Amygdala (tissue), 56 donors: ENCODE data around the gene PDZD2.
"Not testable (repeated sequence)": the region's sequence is repeated elsewhere in the genome, so short reads cannot be mapped to it uniquely, and the experiment has no call there.

Source experiments
- DNase-seq, 56 donors: peaks; one replicate each; lab custom pipeline; 2025; lab: John Stamatoyannopoulos, UW

PDZD2 gene

DNA sequence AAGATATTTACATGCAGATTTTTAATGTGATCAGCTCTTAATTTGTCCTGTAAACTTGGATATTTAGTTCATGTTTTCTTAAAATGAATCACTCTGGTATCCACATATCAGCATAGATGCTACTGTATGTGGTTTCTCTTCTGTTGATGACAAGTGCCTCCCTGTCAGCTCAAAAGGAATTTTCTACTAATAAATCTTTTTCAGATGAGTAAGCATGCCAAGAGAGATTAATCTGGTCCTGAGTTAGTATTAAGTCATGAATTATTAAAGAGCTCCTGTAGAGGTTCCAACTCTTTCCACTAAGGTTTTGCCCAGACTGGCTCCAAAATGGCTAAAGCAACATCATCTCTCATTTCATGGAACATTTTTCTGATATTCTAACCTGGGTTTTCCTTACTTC lies 406.0 kb downstream of the PDZD2 start:
- DNase-seq: no peak

DNA sequence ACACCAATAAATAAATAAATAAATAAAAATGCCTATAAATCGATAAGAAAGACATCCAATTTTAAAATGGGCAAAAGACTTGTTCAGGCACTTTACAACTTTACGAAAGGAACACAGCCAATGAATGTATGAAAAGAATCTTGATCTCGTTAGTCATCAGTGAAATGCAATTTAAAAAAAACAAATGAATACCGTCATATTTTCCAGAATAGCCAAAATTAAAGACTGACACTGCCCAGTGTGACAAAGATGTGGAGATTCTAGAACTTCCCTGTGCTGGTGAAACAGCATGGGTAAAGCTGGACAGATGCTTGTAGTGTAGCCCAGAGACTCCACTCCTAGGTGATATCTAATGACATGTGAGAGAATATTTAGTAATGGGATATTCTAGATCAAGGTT lies 408.1 kb downstream of the PDZD2 start:
- no peak for DNase-seq

DNA sequence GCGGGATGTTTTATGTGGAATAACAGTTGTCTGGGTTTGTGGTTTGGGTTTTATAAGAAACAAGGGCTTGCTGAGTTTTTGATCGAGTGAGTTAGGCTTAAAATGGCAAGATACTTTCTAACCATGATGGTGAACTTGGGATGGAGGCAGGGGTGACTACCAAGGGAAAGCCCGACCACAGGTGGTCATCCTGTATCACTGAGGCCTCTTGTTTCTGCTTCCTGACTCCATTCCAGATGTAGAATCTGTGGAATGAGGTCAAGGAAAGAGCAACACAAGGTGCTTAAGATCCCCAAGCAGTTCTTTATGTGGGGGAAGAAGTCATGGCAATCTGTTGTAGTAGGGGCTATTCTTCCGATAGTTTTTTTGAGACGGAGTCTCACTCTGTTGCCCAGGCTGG lies 412.9 kb downstream of the PDZD2 start:
- no peak for DNase-seq

DNA sequence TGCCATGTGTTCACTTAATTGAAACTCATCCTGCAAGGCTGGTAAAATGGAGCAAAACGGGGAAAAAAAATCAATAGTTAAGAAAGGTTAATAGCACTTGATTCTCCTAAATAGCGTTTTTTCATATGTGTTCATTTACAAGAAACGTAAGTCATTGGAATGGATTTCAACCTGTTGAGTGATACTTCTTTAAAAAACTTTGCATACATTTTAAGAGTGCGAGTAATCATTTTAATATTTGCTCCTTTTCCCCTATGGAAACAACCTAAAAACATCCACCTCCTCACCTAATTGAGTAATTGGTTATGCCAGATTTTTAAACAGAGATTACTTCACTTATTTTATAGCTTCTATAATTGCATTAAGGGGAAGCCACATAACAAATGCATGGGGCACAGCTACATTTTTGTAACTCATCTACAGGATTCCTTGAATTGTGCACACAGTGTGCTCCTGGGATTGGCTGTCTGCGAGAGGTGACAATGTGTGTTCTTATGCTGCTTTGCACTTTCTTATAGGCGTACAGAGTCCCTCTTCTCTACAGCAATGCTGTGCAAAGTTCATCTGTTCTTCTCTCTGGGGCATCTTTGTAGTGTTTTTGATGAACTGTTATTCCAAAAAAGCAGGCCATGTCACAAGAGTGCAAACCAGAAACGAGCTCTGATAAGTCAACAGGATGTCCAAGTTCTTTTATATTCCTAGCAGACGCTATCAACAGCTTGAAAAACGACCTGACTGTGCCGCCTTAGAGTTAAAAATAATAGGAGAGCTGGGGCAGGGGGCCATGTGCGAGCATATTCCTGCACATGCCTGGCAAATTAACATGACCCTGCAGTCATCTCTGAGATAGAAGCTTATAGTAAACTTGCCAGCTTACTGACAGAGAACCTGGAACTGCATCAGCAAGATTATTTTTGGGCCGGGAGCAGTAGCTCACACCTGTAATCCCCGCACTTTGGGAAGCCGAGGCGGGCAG lies 417.2 kb downstream of the PDZD2 start:
- no peak for DNase-seq

DNA sequence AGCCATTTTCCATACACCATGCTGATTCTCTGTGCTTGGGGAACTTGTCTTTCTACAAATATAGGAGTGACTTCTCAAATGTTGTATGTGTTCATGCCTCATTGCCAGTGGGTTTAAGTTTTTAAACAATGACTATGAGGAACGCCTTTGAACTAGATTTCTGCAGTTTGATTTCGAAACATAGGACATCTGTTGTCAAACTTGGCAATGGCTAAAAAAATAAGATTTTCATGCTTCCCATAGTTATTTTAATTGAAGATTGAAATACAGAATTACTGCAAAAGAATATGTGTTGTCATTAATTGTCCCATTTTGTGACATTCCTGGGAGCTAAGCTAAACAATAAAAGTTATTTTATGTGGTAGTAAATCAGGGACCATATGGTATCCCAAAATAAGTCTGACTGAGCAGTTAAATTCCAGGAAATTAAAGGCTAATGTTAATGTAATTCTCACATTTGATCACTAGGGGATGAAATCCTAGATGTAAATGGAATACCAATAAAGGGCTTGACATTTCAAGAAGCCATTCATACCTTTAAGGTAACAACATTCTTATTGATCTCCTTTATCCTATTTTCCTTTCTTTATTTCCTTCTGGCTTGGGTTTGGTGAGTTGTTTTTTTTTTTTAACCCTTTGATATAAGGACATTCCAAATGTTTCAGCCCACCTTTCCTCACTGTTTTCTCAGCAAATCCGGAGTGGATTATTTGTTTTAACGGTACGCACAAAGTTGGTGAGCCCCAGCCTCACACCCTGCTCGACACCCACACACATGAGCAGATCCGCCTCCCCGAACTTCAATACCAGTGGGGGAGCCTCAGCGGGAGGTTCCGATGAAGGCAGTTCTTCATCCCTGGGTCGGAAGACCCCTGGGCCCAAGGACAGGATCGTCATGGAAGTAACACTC lies 418.5 kb downstream of the PDZD2 start:
- no peak for DNase-seq

DNA sequence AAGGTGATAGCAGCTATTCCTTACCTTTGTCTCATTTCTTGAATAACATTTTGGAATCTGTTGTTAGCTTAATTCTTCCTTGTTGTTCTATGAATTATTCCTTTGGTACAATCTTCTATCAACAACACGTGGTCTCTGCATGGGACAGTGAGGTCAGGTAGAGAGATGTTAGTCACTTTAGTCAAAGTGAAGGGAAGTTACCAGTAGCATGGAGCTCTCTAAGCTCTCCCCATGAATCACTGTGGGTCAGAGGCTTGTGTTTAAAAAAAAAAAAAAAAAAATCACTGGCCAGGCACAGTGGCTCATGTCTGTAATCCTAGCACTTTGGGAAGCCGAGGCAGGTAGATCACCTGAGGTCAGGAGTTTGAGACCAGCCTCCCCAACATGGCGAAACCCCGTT lies 419.2 kb downstream of the PDZD2 start:
- no peak for DNase-seq

DNA sequence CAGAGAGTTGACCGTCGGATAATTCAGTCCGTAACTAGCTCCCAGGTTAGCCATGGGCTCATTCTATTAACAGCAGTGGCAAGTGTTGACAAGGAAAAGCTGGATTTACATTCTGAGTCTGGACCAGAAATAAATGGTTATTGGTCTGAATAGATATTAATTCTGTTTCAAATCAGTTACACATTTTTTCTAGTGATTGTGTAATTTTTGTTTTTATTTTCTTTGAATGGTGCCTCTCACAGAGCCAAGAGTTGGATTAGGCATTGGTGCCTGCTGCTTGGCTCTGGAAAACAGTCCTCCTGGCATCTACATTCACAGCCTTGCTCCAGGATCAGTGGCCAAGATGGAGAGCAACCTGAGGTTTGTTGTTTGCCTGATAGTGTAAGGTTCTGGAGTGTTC lies 420.1 kb downstream of the PDZD2 start:
- no peak for DNase-seq

DNA sequence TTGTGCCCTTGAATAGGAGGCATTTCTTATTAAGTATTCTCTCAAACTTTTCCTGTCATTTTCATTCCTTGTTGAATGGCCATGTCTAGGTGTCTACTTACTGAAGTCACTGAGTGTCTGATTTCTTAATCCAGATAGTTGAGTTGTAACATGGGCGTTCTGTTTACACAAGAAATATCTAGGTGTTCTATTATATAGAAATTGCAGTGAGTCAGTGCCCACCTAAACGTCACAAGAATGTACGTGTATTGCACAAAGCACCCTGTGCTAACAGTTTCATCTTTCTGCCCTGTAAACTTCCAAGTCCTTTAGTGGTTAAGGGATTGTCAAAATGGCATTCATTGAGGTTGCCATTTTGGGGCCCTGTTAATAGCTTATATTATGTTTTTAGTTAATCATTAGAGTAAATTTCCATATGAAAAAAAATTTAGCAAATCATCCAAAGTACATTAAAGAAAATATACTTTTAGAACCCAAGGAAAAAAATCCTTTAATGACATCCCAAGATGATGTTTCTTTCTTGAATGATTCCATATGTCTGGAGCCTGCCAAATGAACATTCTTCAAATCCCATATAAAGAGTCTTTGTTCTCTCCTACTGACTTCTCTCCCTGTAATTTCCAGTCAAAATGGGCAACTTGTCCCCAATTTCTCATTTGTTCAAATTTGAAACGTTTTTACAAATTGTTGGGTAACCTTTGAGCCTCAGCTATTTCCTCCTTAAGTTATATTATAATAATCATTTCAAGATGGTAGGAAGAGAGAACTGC lies 421.0 kb downstream of the PDZD2 start:
- DNase-seq: no peak

DNA sequence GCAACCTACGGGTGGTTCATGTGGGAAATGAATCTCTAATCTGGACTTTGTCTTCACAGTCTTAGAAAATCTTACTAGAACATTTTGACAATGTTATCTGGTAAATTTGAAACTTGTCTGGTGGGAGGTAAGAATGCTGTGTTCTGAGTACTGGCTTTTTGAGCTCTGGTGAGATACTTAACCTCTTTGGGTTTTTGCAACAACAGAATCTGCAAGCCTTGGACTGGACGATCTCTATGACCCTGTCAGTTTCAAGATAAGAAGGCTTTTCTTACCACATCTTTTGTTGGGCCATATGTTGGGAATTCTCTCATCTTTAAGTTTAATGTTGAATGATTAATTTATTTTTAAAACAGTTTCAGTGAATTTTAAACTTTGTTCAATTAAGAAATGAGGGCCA lies 422.3 kb downstream of the PDZD2 start:
- no peak for DNase-seq

DNA sequence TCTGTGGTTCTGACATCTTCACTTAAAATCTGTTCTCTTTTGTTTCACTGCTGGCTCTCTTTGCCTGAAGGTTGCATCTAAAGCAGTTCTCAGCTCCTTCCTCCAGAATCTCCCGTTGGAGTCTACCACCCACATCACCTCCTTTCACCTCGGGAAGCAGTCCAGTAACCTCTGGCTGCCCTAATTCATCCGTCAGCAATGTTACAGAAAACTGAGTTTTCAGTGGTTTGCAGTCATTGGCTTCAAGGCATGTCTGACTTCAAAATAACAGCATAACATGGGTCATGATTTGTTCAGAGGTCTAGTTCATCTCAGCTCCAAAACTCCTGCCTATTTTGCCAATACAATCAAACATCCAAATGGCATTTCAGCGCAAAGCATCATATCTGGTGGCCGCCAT lies 427.5 kb downstream of the PDZD2 start:
- DNase-seq: no peak

DNA sequence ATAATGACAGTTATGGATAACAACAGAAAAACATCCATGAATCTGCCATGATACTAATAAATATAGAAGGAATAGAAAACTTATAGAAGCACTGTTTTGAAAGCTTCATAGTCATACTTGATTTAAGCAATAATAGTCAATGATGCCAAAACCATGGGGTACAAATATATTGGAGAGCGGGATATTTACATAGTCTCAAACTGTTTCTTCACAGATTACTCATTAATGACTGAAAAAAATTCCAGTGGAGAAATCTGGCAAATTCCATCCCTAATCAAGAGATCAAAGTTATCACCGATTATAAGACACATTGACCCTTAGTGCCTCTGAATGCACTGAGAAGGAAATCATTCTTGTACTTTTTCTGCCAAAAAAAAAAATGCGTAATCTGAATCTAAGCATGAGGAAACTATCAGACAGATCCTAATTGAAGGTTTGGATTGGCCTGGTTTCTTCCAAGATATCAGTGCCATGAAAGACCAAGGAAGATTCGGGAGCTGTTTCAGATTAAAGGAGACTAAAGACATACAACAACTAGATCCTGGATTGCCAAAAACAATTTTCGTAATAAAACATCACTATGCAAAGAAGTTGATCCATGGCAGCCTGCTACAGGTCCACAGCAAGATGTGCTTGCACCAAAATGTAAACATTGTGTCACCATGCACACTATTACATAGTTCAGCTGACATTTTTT lies 429.0 kb downstream of the PDZD2 start:
- no peak for DNase-seq

DNA sequence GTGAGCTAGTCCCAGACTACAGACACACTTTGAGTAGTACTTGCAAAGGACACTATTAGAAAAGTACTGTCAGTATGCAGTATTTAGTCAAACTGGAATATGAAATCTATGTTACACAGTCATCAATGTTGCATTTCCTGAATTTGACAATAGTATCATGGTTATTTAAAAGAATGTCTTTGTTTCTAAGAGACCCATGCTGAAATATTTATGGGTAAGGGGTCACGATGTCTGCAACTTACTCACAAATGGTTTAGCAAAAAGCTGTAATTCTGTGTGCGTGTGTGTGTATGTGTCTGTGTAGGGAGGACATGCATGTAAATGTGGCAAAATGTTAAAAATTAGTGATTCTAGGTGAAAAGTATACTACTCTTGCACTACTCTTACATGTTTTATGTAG lies 429.6 kb downstream of the PDZD2 start:
- DNase-seq: no peak

DNA sequence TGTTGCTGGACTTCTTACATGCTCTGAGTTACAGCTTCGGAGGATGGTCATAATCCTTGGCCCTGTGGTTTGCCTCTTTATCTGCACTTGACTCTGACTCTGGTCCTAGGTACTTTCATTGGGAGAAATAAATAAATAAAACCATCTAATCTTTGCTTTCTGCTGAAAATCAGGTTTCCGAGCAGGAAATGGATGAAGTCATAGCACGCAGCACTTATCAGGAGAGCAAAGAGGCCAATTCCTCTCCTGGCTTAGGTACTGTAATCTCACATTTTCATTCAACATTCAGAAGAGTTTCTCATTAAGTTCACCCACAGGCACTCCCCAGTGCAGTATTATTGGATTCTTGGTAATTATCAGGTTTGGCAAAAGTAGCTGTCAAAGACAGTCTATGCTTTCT lies 430.5 kb downstream of the PDZD2 start:
- no peak for DNase-seq

DNA sequence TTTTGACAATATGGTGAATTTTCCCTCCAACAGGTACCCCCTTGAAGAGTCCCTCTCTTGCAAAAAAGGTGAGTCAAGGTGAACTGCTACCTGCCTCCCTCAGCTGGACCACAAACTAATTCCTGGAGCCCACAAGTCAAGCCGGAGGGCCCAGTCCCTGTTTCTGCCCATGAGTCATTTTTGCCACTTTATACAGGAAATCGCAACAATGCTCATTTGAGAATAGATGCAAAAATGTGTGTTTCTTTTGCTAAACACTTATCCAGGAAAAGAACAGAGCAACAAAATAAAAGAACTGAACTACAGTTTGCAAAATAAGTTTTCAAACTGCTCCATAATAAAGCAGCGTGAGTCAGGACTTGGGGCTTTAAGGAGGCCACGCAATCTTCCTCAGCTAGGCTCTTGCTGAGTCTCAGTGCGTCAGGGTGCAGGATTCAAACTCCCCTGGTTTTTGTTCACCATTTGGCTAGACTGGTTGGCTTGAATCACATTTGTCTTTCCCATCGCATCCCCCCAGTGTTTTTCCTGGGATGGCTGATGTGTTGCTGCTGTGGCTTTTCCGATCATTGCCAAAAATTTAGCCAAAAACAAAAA lies 432.5 kb downstream of the PDZD2 start:
- no peak for DNase-seq

DNA sequence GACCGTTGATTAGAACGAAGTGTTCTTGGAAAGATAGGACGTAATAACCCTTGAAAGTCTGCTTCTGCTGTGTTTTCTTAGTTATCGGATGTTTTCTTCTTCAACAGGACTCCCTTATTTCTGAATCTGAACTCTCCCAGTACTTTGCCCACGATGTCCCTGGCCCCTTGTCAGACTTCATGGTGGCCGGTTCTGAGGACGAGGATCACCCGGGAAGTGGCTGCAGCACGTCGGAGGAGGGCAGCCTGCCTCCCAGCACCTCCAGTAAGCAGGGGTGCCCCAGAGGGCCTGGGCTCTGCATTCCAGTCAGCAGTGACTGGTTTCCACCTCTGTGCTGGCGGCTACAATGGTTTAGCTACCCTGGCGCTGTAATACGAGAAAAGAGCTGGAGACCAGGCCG lies 433.1 kb downstream of the PDZD2 start:
- DNase-seq: no peak

DNA sequence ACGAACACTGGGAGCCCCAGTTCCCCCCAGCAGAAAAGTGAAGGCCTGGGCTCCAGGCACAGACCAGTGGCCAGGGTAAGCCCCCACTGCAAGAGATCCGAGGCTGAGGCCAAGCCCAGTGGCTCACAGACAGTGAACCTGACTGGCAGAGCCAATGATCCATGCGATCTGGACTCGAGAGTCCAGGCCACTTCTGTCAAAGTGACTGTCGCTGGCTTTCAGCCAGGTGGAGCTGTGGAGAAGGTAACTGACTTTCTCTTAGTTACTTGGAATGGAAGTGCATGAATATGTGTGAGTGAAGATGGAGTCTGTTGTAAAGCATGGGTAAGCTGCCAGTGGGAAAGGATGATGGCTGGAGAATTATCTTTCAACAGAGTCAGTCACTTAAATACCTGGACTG lies 435.5 kb downstream of the PDZD2 start:
- no peak for DNase-seq

DNA sequence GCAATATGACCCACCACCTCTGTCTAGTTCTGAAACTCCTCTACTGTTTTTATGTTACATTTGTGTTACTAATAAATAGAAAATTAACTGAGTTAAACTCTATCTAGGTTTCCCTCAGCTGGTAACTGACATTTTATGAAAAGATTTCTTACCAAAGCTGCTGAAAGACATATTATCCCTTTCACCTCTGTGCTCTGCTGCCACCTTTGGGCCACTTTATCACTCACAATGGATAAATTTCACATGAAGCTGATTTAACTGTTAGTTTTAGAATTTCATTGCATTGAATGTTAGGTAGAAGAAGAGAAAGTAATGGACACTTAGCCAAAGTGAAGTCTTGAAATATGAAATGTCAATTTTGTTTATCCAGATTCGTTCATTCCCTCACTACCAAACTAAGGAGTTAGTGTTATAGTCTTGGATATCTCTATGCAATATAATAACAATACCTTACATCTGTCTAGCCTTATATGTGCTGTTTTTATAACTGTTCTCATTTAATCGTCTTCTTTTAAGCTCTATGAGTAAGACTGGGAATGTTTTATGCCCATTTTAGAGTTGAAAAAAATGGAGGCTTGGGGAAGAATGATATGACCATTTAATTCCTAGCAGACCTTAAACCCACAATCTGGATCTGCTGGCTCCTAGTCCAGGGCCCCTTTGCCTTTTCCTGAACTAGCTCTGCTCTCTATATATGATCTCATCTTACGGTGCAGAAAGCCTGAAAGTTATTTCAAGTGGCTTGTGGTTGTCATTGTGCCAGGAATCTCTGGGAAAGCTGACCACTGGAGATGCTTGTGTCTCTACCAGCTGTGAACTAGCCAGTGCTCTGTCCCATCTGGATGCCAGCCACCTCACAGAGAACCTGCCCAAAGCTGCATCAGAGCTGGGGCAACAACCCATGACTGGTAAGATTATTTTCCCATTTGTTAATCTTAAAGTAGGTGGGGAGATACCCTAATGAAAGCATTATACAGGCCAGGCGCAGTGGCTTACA lies 438.1 kb downstream of the PDZD2 start:
- peak in 20 of 56 donors; percentile 6 to 75 (median 18) for DNase-seq

DNA sequence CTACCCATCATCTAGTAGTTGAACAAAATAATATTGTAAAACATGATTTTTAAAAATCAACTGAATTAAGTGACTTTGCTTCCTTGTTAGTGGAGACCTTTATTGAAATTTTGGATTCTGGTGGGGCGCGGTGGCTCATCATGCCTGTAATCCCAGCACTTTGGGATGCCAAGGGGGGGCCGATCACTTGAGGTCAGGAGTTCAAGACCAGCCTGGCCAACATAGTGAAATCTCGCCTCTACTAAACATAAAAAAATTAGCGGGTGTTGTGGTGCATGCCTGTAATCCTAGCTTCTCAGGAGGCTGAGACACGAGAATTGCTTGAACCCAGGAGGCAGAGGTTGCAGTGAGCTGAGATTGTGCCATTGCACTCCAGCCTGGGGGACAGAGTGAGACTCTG lies 439.9 kb downstream of the PDZD2 start:
- DNase-seq: not testable (repeated sequence)
